Measurements from ENCODE around the gene ZNF575.

DNA sequence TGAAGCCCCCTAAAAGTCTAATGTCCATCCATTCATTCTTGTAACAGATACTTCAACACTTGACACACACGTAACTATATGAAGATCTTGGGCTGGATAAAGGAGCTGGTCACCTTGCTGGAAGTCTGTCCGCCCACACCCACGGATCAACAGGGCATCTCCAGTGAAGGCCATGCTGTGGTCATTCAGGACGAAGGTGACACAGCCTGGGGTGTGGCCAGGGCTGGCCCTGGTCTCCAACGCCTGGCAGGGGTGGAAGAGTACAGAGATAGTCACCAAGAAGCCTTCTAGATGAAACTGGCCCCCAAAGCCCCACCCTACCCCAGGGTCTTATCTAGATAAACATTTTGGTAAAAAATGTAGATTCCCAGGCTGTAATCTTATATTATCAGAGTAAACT, 21.7 kb upstream of the ZNF575 start:
- TF ChIP-seq SUZ12 (IDR thresholded peaks at IDR 0.05; ENCODE audit: extremely low read depth, insufficient read depth, insufficient read length) (no peak), ZNF274 (IDR thresholded peaks at IDR 0.05; ENCODE audit: low read depth, low read length) (no peak)
